Pons (tissue), 1 donor: Measurements from ENCODE around the gene PPP6R2.
"Not testable (repeated sequence)": the region's sequence is repeated elsewhere in the genome, so short reads cannot be mapped to it uniquely, and the experiment has no call there.

Experiments
- DNase-seq: peaks from one replicate; pipeline ENCODE4 v3.0.0-alpha.2; 2016; ENCODE audit warnings: low spot score

PPP6R2 gene

DNA sequence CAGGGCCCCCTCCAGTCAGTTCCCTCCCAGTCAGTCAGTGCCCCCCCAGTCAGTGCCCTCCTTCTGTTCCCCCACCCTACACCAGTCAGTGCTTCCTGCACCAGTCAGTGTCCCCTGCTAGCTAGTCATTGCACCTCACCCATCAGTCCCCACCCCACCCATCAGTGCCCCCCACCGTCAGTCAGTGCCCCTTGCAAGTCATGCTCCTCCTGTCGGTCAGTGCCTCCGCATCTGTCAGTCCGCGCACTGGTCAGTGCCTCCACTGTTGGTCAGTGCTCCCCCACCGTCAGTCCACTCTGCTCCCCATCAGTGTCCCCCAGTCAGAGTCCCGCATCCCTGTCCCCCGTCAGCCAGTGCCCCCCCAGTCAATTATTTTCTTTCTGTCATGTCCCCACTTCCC is 3.3 kb downstream of the PPP6R2 start:
- no peak for DNase-seq

DNA sequence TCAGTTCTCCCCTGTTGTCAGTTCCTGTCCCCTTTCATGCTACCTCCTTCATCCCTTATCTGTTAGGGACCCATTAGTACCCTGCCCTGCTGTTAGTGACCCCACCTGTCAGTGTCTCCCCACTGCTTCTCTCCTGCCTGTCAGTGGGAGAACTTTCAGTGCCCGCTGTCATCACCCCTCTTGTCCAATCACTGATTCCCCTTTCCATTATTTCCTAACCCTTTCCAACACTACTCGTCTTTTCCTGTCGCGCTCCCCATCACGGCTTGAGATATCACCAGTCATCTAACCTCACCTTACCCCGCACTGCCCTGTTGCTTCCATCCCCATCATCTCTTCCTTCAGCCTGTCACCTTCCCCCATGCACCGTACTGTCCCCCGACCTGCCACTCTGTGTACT is 4.0 kb downstream of the PPP6R2 start:
- no peak for DNase-seq

GRCh38 chr22:50348058-50348457 is 4.9 kb downstream of the PPP6R2 start:
- DNase-seq: no peak

GRCh38 chr22:50356186-50356585 is 13.1 kb downstream of the PPP6R2 start:
- no peak for DNase-seq

DNA sequence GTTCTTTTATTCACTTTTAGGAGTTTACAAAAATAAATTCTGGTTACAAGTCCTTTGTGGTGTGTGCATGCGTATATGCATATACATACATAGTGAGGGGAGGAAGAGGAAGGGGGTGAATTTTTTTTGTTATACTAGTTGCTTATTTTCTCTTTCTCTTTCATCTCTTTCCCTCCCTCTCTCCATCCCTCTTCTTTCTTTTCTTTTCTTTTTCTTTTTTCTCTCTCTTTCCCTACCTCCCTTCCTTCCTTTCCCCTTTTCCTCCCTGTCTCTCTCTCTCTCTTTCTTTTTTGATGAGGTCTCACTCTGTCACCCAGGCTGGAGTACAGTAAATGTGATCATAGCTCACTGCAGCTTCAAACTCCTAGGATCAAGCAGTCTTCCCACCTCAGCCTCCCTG is 14.1 kb downstream of the PPP6R2 start:
- DNase-seq: no peak

- no peak for DNase-seq
Observed at GRCh38 chr22:50357756-50358155, 14.6 kb downstream of the PPP6R2 start.

DNA sequence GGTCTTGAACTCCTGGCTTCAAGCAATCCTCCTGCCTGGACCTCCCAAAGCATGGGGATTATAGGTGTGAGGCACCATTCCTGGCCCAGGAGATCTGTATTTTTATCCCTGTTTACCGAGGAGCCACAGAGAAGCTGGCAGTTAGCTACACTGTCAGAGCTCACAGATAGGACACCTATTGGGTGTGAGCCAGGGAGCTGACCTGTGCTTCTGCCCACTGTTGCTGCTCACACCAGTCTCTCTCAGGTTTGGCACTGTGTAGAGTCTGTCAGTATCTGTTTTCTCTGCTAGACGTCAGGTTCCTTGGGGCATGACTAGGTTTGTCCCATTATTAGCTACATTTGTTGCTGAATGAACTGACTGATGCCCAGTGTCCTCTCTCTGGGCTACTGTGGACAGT is 17.5 kb downstream of the PPP6R2 start:
- DNase-seq: no peak

DNA sequence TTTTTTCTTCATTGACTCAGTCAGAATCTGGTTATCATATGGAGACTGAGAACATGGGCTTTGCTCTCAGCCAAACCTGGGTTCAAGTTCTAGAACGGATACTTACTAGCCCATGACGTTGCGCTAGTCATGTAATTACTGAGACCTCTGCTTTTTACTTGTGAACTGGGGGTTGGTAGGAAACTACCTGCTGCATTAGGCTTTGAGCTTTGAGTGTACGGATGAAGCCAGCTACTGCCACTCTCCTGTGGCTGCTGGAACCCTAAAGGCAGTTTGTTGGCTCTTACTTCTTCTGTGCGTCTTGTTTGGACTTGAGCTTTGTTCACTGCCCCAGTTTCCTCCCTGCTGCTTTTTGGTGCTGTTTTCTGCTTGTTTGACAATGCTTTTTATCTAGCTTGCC is 18.1 kb downstream of the PPP6R2 start:
- no peak for DNase-seq

- DNase-seq: no peak
Observed at GRCh38 chr22:50361688-50362087, 18.6 kb downstream of the PPP6R2 start.

DNA sequence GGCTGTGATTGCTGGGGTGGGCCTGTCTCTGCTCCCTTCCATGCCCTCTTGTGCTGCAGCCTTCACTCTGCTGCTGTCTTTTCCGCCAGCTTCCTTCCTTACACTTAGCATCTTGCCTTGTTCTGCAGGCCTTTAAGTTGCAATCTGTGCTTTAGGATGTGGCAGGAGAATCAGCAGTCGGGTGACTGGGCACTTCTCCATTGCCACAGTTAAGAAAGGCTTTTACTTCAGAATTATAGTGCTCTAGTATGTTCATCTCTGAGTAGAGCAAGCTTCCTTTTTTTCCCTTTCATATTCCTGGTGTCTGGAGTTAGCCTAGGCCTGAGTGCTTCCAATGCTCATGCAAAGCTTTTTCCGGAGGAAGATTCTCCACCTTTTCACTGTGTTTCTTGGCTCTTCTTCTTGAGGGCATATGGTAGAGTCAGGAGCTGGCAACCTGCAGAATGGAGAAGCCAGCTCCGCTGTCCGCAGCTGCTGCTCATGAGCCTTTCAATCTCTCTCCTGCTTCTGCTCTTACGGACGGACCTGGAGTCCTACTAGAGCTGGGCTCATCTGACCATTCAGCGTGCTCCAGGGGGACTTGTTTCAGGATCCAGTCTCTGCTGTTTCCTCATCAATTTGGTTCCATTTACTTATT is 20.2 kb downstream of the PPP6R2 start:
- DNase-seq: no peak

DNA sequence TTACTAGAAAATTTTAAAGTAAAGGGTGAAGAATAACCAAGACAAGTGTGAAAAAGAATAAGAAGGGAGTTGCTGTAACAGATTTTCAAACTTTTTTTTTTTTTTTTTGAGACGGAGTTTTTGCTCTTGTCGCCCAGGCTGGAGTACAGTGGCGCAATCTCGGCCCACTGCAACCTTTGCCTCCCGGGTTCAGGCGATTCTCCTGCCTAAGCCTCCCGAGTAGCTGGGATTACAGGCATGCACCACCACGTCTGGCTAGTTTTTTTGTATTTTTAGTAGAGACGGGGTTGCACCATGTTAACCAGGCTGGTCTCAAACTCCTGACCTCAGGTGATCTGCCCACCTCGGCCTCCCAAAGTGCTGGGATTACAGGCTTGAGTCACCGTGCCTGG is 20.7 kb downstream of the PPP6R2 start:
- DNase-seq: not testable (repeated sequence)

DNA sequence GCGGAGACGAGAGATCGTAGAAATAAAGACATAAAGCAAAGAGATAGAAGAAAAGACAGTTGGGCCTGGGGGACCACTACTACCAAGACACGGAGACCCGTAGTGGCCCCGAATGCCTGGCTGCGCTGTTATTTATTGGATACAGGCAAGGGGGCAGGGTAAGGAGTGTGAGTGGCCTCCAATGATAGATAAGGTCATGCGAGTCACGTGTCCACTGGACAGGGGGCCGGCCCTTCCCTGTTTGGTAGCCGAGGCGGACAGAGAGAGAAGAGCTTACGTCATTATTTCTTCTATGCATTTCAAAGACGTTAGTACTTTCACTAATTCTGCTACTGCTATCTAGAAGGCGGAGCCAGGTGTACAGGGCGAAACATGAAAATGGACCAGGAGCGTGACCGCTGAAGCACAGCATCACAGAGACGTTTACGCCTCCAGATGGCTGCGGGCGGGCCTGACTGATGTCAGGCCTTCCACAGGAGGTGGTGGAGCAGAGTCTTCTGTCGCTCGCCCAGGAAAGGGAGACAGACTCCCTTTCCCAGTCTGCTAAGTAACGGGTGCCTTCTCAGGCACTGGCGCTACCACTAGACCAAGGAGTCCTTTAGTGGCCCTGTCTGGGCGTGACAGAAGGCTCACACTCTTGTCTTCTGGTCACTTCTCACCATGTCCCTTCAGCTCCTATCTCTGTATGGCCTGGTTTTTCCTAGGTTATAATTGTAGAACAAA is 24.8 kb downstream of the PPP6R2 start:
- no peak for DNase-seq

DNA sequence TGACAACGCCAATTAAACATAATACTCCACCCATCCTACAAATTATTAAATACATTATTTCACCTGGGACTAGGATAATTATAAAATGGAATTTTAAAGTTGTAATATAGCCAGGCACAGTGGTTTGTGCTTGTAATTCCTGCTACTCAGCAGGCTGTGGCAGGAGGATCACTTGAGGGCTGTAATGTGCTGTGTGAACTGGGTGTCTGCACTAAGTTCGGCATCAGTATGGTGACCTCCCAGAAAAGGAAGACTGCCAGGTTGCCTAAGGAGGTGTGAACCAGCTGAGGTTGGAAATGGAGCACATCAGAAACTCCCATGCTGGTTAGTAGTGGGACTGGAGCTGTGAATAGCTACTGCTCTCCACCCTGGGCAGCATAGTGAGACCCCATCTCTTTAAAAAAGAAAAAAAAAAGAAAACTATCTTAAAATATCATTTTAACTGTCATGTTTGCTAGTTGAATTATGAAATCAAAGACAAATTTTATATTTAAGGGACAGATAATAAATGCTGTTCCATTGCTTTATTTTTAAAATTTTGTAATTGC is 28.0 kb downstream of the PPP6R2 start:
- no peak for DNase-seq

- DNase-seq: peak; percentile 26
Observed at GRCh38 chr22:50376085-50376651, 33.0 kb downstream of the PPP6R2 start.

GRCh38 chr22:50381021-50381555 is 38.0 kb downstream of the PPP6R2 start:
- not testable (repeated sequence) for DNase-seq

DNA sequence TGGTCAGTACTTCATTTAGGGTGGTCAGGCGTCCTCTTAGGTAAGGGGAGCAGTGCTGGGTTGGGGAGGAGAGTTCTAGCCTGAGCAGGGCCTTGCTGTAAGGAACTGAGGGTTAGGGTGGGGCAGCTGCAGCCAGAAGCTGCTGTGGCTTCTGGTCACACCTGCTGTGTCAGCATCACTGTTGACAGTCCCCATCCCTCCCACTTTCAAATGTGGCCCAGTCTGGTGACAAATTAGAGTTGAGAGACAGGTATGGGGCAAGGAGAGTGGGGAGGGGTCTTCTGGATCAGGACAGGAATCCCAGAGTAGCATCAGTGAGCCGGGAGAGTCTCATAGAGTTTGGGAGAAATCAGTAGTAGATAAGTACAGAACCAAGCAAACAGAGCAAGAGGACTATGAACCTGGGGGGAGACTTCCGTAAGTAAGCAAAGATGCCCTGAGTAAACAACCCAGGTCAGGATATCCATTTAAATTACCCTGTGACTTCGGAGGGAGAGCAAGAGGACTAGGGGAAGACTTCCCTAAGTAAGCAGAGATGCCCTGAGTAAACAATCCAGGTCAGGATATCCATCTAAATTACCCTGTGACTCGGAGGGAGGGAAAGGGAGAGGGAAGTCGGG is 53.7 kb downstream of the PPP6R2 start:
- DNase-seq: no peak

- DNase-seq: not testable (repeated sequence)
Observed at GRCh38 chr22:50397371-50398060, 54.4 kb downstream of the PPP6R2 start.

DNA sequence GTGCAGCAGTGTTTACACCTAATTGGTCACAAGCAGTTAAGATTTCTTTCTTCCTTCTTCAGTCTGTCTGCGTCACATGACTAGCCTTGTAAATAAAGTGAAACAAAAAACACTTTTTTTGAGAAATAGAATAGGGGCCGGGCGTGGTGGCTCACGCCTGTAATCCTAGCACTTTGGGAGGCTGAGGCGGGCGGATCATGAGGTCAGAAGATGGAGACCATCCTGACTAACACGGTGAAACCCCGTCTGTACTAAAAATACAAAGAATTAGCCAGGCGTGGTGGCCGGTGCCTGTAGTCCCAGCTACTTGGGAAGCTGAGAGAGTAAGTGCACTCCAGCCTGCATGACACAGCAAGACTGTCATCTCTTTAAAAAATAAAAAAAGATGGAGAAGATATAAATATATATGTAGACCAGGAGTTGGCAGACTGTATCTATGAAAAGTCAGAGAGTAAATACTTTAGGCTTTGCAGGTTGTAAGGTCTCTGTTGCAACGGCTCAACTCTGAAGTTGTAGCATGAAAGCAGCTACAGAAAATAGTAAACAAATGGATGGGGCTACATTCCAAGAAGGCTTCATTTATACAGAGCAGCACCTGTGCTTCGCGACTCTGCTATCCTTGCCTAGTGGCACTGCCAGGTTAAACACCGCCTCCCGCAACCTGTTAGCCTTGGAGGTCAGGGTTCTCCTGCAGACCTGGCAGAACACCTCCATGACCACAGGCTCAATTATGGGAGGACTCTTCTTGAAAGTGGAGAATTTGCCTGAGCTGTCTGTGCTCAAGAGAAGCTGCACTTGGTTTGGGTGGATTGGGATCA is 55.9 kb downstream of the PPP6R2 start:
- no peak for DNase-seq

GRCh38 chr22:50399751-50400331 is 56.7 kb downstream of the PPP6R2 start:
- peak; percentile 79 for DNase-seq

- DNase-seq: no peak
Observed at GRCh38 chr22:50400406-50400805, 57.3 kb downstream of the PPP6R2 start.

- DNase-seq: no peak
Observed at GRCh38 chr22:50400931-50401330, 57.8 kb downstream of the PPP6R2 start.
